ENCODE measurements around the gene KIAA1191. TPM values are rescaled to one million over a fixed set of nuclear protein-coding genes. Genes with fewer than 3 reads are reported as not detected.

KIAA1191 gene
- total and polyA plus RNA-seq, 9 of the 15 experiments (the other 6 are each of a cell fraction or from before 2014, with no cell fraction given): 31.0 to 80.2 (median 45.7) TPM

GRCh38 chr5:176391999-176392398, 30.4 kb upstream of the KIAA1191 start:
- Histone ChIP-seq H3K27ac (ENCODE audit: extremely low read depth, low read depth, low read length) (no peak overlapping the region), H3K9me3 (replicated peaks; ENCODE audit: control insufficient read depth, insufficient read depth, low read depth, low read length) (no peaks in the 10 kb centered on the region), H3K9me1 (ENCODE audit: control insufficient read depth, insufficient read depth, low read length) (peaks cover 3% of the 10 kb centered on the region), H2AFZ (ENCODE audit: low read depth, low read length) (no peak overlapping the region), H3K4me3 (no peak overlapping the region), H3K27me3 (ENCODE audit: control insufficient read depth in 2 of 2, insufficient read depth in 2 of 2, low read length in 2 of 2) (no peaks in the 10 kb centered on the region), H3K9ac (ENCODE audit: insufficient read depth in 1 of 2, low read depth in 2 of 2, low read length in 2 of 2) (no peak overlapping the region), H3K4me2 (ENCODE audit: insufficient read depth, low read length) (no peak overlapping the region), H3K36me3 (ENCODE audit: control insufficient read depth, insufficient read depth, low read length) (peaks cover 65% of the 10 kb centered on the region), H4K20me1 (replicated peaks; ENCODE audit: control insufficient read depth, insufficient read depth, low read length) (no peaks in the 10 kb centered on the region), H3K4me1 (replicated peaks in 1 of 2; ENCODE audit: control insufficient read depth in 2 of 2, insufficient read depth in 2 of 2, low read length in 2 of 2) (peaks cover 11 to 27% of the 10 kb centered on the region in 2 experiments; a peak in 4 of 5 replicates), H3K79me2 (ENCODE audit: control insufficient read depth, insufficient read depth, low read length) (peaks cover 36% of the 10 kb centered on the region)
- intact Hi-C loops (cut with micrococcal nuclease): no loop called here
- POLR2A ChIA-PET: interaction anchor here (0.6 to 3.3 kb wide), 3 partner anchors 15 to 143 kb away, joined by 4 to 15 read pairs (median 4); no protein-coding TSS in a partner anchor
- 76% methylated on average over 4 of the region's 4 CpGs for WGBS (ENCODE audit: insufficient coverage, low coverage, missing lambda C conversion rate)
- FAIRE-seq: no peak
- no peak for DNase-seq (ENCODE audit: extremely low read depth in 1 of 4, low spot score in 3 of 4)
- in situ Hi-C loops (cut with MboI): no loop called here
- CTCF ChIA-PET (ENCODE audit: low intra/inter-chr PET ratio): no interaction called here
- ATAC-seq: no peak
- no TSS peak for BruUV-seq (replicated peaks)
- TF ChIP-seq MXD1 (CRISPR knock-in tag; IDR thresholded peaks at IDR 0.05; ENCODE audit: borderline replicate concordance, poor library complexity, severe bottlenecking) (no peak), ZNF253 (CRISPR knock-in tag; conservative IDR thresholded peaks at IDR 0.05) (no peak), ZNF274 (IDR thresholded peaks at IDR 0.05; ENCODE audit: borderline replicate concordance, low read depth, low read length) (no peak), ZNF24 (IDR thresholded peaks at IDR 0.05) (no peak), ZNF282 (CRISPR knock-in tag; IDR thresholded peaks at IDR 0.05) (no peak), SOX6 (IDR thresholded peaks at IDR 0.05) (no peak), TRIM24 (IDR thresholded peaks at IDR 0.05) (no peak), TFAP4 (CRISPR knock-in tag; IDR thresholded peaks at IDR 0.05; ENCODE audit: borderline replicate concordance) (no peak), NCOA1 (IDR thresholded peaks at IDR 0.05; ENCODE audit: low read depth) (no peak), MGA (IDR thresholded peaks at IDR 0.05) (no peak)
